Lower leg skin (tissue), 3 donors: ENCODE measurements around the gene PUM2.

Experiments used
- POLR2A ChIP-seq, 2 donors: fragments of 450-650 bp; IDR thresholded peaks; one replicate each; pipeline ENCODE4 v1.6.1; 2016 to 2017; ENCODE audit warnings: antibody characterized with exemption in 2 of 2, mild to moderate bottlenecking in 1 of 2, moderate library complexity in 1 of 2
- TF ChIP-seq, protein P1 (sequence below), 3 donors: fragments of 450-650 bp; IDR thresholded peaks; one replicate each; pipeline ENCODE4 v1.5.1; 2016; ENCODE audit warnings: antibody characterized with exemption in 3 of 3, mild to moderate bottlenecking in 3 of 3, moderate library complexity in 2 of 3

DNA sequence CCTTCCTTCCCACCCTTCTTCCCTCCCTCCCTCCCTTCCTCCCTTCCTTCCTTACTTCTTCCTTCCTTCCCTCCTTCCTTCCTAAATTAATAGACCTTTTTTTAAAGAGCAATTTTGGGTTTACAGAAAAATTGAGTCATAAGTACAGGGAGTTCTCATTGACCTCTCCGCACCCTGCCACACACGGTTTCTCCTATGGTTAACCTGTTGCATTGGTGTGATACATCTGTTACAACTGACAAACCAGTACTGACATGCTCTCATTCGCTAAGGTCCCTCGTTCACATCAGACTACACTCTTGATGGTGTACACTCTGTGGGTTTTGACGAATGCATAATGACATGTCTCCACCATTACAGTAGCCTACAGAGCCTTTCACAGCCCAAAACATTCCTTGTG is 114.1 kb downstream of the PUM2 start:
- TF ChIP-seq, protein P1, sequence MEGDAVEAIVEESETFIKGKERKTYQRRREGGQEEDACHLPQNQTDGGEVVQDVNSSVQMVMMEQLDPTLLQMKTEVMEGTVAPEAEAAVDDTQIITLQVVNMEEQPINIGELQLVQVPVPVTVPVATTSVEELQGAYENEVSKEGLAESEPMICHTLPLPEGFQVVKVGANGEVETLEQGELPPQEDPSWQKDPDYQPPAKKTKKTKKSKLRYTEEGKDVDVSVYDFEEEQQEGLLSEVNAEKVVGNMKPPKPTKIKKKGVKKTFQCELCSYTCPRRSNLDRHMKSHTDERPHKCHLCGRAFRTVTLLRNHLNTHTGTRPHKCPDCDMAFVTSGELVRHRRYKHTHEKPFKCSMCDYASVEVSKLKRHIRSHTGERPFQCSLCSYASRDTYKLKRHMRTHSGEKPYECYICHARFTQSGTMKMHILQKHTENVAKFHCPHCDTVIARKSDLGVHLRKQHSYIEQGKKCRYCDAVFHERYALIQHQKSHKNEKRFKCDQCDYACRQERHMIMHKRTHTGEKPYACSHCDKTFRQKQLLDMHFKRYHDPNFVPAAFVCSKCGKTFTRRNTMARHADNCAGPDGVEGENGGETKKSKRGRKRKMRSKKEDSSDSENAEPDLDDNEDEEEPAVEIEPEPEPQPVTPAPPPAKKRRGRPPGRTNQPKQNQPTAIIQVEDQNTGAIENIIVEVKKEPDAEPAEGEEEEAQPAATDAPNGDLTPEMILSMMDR (IDR thresholded peaks at IDR 0.05): no peak
- no peak for TF ChIP-seq POLR2A (IDR thresholded peaks at IDR 0.05)
